Retinal pigment epithelial cell (primary cell): ENCODE results near the gene ADSS2.
"Not testable (repeated sequence)": the region's sequence is repeated elsewhere in the genome, so short reads cannot be mapped to it uniquely, and the experiment has no call there.

ENCODE experiments used
- DNase-seq: peaks from one replicate; pipeline ENCODE4 v3.0.0-alpha.2; 2010; ENCODE audit warnings: low read depth
- H3K4me3 ChIP-seq: 2 replicates; pipeline ENCODE4 v1.5.1; 2011; ENCODE audit warnings: mild to moderate bottlenecking, low read length, control low read depth, moderate library complexity
- CTCF ChIP-seq: conservative IDR thresholded peaks from 2 replicates; pipeline ENCODE4 v1.5.1; 2011; ENCODE audit warnings: low read depth, low read length, control low read depth, inconsistent platforms

ADSS2 gene

GRCh38 chr1:244387415-244387814, 64.3 kb downstream of the ADSS2 start:
- H3K4me3 ChIP-seq: no peak overlapping the region
- no peak for DNase-seq
- no peak for TF ChIP-seq CTCF

- DNase-seq: no peak
- H3K4me3 ChIP-seq: no peak overlapping the region
- TF ChIP-seq CTCF: no peak
These were observed 65.1 kb downstream of the ADSS2 start for GRCh38 chr1:244386595-244386994.

GRCh38 chr1:244384066-244384465, 67.6 kb downstream of the ADSS2 start:
- no peak overlapping the region for H3K4me3 ChIP-seq
- TF ChIP-seq CTCF: no peak
- no peak for DNase-seq

GRCh38 chr1:244383278-244383884, 68.3 kb downstream of the ADSS2 start:
- TF ChIP-seq CTCF: no peak
- H3K4me3 ChIP-seq: no peak overlapping the region
- DNase-seq: no peak

- TF ChIP-seq CTCF: no peak
- no peak overlapping the region for H3K4me3 ChIP-seq
- peak; percentile 72 for DNase-seq
These were observed 69.7 kb downstream of the ADSS2 start for GRCh38 chr1:244381878-244382565.

- TF ChIP-seq CTCF: no peak
- DNase-seq: no peak
- H3K4me3 ChIP-seq: no peak overlapping the region
These were observed 75.6 kb downstream of the ADSS2 start for GRCh38 chr1:244376126-244376525.

GRCh38 chr1:244375051-244375450, 76.7 kb downstream of the ADSS2 start:
- no peak overlapping the region for H3K4me3 ChIP-seq
- TF ChIP-seq CTCF: no peak
- no peak for DNase-seq

- H3K4me3 ChIP-seq, DNase-seq: not testable (repeated sequence)
These were observed 77.2 kb downstream of the ADSS2 start for GRCh38 chr1:244374484-244374883.
